Fibroblast of mammary gland (primary cell): ENCODE measurements around the gene CCNG2.

Experiments
- DNase-seq: peaks from one replicate; pipeline ENCODE4 v3.0.0-alpha.2; 2010; ENCODE audit warnings: low read depth
- H3K4me3 ChIP-seq: 2 replicates; pipeline ENCODE4 v1.5.1; 2011; ENCODE audit warnings: low read depth, mild to moderate bottlenecking, low read length, moderate library complexity; ENCODE audit not compliant: control insufficient read depth
- TF ChIP-seq, protein P1 (sequence below): conservative IDR thresholded peaks from 2 replicates; pipeline ENCODE4 v1.5.1; 2011; ENCODE audit warnings: low read depth, low read length, inconsistent platforms; ENCODE audit not compliant: control insufficient read depth, insufficient read depth

Gene CCNG2

DNA sequence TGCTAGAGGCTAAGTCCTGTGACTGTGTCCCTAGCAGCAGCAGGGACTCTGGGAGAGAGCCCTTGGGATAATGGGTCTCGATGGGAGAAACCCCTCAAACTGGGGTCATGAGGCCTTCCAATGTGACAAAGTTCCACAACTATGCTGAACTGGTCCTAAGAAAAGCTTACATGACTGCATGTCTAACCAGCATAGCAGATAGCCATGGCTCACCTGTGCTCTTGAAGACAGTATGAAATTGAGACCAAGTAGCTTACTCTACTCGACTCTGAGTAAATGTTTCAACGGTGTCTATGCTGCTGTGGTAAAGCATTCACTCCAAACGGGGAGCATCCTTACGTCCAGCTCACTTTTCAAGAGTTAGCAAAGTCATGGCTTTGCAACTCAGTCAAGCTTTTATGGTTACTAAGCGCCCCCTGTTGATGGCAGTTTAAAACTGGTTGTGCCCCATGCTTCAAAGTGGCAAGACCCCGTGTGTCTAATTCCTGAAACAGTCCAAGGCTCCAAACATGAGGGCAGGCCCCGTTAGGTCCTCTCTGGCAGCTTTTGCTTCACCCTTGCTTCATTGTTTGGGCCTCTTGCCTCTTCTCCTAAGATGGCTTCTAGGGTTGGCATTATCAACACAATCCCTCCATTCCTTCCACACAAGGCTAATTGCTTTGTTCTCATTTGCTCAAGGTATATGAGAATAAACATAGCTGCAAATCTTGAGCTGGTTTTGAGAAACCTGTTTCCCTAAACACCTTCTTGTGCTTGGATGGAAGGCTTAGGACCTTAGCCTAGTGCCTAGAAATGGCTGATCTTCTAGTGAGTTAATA, 46.6 kb downstream of the CCNG2 start:
- DNase-seq, result peak; percentile 85
- TF ChIP-seq, protein P1, sequence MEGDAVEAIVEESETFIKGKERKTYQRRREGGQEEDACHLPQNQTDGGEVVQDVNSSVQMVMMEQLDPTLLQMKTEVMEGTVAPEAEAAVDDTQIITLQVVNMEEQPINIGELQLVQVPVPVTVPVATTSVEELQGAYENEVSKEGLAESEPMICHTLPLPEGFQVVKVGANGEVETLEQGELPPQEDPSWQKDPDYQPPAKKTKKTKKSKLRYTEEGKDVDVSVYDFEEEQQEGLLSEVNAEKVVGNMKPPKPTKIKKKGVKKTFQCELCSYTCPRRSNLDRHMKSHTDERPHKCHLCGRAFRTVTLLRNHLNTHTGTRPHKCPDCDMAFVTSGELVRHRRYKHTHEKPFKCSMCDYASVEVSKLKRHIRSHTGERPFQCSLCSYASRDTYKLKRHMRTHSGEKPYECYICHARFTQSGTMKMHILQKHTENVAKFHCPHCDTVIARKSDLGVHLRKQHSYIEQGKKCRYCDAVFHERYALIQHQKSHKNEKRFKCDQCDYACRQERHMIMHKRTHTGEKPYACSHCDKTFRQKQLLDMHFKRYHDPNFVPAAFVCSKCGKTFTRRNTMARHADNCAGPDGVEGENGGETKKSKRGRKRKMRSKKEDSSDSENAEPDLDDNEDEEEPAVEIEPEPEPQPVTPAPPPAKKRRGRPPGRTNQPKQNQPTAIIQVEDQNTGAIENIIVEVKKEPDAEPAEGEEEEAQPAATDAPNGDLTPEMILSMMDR, result peak; percentile 80
- no peak overlapping the region for H3K4me3 ChIP-seq

DNA sequence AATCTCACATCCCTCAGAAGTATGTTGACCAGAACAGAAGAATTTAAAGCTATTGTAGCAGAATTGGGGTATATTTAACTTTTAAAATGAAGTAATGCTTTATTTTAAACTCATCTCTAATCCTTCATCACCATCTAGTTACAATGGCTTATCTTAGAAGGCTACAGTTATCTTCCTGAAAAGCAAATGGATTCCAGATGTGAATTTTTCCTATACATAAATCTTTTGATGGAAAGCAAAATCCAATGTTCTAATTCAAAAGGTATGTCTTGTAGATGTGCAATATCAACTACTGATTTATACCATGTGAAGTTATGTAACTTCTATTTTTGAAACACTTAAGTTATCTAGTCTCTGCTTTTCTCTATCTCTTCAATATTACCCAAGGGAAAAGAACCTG, 47.6 kb downstream of the CCNG2 start:
- H3K4me3 ChIP-seq, result no peak overlapping the region
- DNase-seq, result no peak
- TF ChIP-seq, protein P1, result no peak

DNA sequence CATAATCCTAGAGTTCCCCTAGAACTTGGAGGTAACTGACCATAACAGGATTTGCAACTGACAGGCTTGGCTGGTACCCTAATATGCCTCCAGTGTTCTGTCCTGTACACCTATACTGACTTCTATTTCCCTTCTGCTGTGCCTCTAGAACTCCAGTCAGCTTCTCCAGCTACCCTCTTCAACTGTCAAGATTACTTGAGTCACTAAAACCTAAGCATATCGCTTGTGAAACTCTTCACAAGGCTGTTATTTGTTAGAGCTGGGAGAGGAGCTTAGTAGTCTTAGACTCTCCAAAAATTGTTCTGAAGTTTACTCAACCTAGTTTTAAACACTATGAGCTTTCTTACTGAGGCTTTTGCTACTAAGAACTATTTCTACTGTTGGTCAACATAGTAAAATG, 52.0 kb downstream of the CCNG2 start:
- H3K4me3 ChIP-seq, result no peak overlapping the region
- TF ChIP-seq, protein P1, result no peak
- DNase-seq, result no peak

DNA sequence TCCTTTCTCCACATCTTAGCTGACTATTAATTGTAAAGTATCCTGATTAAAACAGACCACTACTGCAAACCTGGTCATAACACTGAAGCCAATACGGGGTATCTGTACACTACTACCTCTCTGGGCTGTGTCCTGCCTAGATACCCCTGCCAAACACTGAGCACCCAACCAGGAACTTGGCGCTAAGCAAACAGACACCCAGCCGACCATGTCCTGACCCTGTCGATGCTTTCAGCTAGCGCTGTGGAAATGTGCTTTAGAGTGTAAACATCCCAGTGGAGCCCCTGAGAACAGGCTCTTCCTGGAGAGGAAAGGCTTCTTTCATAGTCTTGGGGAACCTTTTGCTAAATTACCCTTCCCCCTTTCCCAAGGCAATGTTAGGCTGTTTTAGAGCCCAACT, 52.9 kb downstream of the CCNG2 start:
- no peak overlapping the region for H3K4me3 ChIP-seq
- DNase-seq, result no peak
- TF ChIP-seq, protein P1, result no peak

DNA sequence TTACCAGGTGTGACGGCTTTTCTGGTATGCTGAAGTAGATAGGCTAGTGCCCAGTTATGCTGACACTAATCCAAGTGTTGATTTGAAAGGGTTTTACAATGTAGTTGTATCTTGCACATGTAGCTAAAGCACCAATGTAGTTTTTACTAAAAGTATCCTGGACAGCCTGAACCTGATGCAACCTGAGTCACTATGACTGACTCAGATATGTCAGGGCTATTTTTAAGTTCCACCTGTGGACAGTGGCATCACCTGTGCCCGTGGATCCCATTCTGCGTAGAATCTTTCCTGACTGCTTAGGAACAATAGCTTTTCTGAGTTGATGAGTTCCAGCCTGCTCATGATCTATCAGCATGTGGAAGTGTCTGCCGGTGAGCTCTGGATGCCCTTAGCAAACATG, 58.1 kb downstream of the CCNG2 start:
- DNase-seq, result no peak
- TF ChIP-seq, protein P1, result no peak

DNA sequence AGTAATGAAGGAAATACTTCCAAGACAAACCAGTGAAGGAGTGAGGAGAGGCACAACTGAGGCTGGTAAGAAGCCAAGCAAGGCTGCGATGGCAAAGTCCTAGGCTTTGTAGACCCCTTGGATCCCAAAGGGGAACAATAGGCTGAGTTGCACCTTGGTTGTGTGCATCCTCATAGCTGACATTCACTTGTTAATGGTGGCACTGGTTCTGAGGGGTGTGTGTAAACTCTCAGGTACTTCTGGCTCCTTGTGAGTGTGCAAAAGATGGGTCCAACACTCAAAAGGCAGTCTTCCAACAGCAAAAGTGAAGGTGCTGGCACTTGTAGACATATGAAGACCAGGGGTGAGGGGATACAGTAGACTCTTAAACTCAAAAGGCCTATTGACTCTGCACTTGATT, 60.5 kb downstream of the CCNG2 start:
- DNase-seq, result no peak
- TF ChIP-seq, protein P1, result no peak
- H3K4me3 ChIP-seq, result no peak overlapping the region

More for the DNA sequence above, 58.1 kb downstream of the CCNG2 start:
- no peak overlapping the region for H3K4me3 ChIP-seq
